Nephron (organoid): ENCODE measurements around the gene ZGPAT.
A peak's percentile ranks its signal among the peaks of the same experiment; 100 is the strongest.

Experiments used
- H3K27ac Mint-ChIP-seq, 3 experiments: 2 replicates each; pipeline ENCODE4 v1.8.0; 2020; ENCODE audit warnings: mixed read lengths in 3 of 3, mild to moderate bottlenecking in 2 of 3, moderate library complexity in 1 of 3
- H3K27me3 Mint-ChIP-seq: 2 replicates; pipeline ENCODE4 v1.8.0; 2021; ENCODE audit warnings: low read depth, mild to moderate bottlenecking, moderate library complexity, mixed read lengths
- H3K36me3 Mint-ChIP-seq: 2 replicates; pipeline ENCODE4 v1.8.0; 2020; ENCODE audit warnings: low read depth, mixed read lengths
- H3K4me1 Mint-ChIP-seq: 2 replicates; pipeline ENCODE4 v1.8.0; 2020; ENCODE audit warnings: mixed read lengths
- H3K4me3 Mint-ChIP-seq, 3 experiments: 2 replicates each; pipeline ENCODE4 v1.8.0; 2020; ENCODE audit warnings: mild to moderate bottlenecking in 3 of 3, mixed read lengths in 3 of 3, moderate library complexity in 2 of 3
- H3K9me3 Mint-ChIP-seq: 2 replicates; pipeline ENCODE4 v1.8.0; 2020; ENCODE audit warnings: mixed read lengths
- TF ChIP-seq, protein P1 (sequence below), 3 experiments: fragments of 200-600 bp; sonication (generic); IDR thresholded peaks; one replicate each; pipeline ENCODE4 v1.5.0; 2021; ENCODE audit warnings: antibody characterized with exemption in 3 of 3; ENCODE audit not compliant: unreplicated experiment in 3 of 3

Gene ZGPAT

GRCh38 chr20:63737695-63737944, 29.8 kb downstream of the ZGPAT start:
- no peak overlapping the region for H3K4me3 Mint-ChIP-seq
- H3K27ac Mint-ChIP-seq: no peak overlapping the region
- TF ChIP-seq, protein P1, sequence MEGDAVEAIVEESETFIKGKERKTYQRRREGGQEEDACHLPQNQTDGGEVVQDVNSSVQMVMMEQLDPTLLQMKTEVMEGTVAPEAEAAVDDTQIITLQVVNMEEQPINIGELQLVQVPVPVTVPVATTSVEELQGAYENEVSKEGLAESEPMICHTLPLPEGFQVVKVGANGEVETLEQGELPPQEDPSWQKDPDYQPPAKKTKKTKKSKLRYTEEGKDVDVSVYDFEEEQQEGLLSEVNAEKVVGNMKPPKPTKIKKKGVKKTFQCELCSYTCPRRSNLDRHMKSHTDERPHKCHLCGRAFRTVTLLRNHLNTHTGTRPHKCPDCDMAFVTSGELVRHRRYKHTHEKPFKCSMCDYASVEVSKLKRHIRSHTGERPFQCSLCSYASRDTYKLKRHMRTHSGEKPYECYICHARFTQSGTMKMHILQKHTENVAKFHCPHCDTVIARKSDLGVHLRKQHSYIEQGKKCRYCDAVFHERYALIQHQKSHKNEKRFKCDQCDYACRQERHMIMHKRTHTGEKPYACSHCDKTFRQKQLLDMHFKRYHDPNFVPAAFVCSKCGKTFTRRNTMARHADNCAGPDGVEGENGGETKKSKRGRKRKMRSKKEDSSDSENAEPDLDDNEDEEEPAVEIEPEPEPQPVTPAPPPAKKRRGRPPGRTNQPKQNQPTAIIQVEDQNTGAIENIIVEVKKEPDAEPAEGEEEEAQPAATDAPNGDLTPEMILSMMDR (IDR thresholded peaks at IDR 0.05; ENCODE audit: unreplicated experiment in 3 of 3): no peak
- H3K36me3 Mint-ChIP-seq: peaks cover 18% of the 10 kb centered on the region
- H3K9me3 Mint-ChIP-seq: no peaks in the 10 kb centered on the region
- peaks cover 5% of the 10 kb centered on the region for H3K27me3 Mint-ChIP-seq
- no peaks in the 10 kb centered on the region for H3K4me1 Mint-ChIP-seq

DNA sequence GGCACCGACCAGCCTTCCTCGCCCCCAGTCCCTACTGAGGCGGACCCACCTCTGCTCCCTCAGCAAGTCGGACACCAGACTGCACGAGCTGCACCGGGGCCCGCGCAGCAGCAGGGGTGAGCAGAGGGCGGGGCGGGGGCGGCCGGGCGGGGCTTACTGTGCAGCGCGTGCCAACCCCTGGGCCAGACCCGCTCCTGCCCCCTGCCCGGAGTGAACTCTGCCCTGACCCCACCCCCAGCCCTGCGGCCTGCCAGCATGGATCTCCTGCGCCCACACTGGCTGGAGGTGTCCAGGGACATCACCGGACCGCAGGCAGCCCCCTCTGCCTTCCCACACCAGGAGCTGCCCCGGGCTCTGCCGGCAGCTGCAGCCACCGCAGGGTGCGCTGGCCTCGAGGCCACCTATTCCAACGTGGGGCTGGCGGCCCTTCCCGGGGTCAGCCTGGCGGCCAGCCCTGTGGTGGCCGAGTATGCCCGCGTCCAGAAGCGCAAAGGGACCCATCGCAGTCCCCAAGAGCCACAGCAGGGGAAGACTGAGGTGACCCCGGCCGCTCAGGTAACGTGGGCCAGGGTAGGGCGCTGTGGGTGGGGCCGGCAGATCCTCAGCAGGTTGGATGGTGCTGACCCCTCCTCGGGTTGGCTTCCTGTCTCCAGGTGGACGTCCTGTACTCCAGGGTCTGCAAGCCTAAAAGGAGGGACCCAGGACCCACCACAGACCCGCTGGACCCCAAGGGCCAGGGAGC, 30.3 kb downstream of the ZGPAT start:
- H3K27ac Mint-ChIP-seq: no peak overlapping the region
- peaks cover 18% of the 10 kb centered on the region for H3K36me3 Mint-ChIP-seq
- H3K4me3 Mint-ChIP-seq: peak overlapping the region in 1 of 3 experiments; percentile 27
- H3K4me1 Mint-ChIP-seq: no peaks in the 10 kb centered on the region
- H3K9me3 Mint-ChIP-seq: no peaks in the 10 kb centered on the region
- peaks cover 5% of the 10 kb centered on the region for H3K27me3 Mint-ChIP-seq
- TF ChIP-seq, protein P1 (IDR thresholded peaks at IDR 0.05; ENCODE audit: unreplicated experiment in 3 of 3): no peak

DNA sequence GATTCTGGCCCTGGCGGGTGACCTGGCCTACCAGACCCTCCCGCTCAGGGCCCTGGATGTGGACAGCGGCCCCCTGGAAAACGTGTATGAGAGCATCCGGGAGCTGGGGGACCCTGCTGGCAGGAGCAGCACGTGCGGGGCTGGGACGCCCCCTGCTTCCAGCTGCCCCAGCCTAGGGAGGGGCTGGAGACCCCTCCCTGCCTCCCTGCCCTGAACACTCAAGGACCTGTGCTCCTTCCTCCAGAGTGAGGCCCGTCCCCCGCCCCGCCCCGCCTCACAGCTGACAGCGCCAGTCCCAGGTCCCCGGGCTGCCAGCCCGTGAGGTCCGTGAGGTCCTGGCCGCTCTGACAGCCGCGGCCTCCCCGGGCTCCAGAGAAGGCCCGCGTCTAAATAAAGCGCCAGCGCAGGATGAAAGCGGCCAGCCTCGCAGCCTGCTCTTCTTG, 30.9 kb downstream of the ZGPAT start:
- Mint-ChIP-seq H3K27me3 (peaks cover 5% of the 10 kb centered on the region), H3K4me3 (peak overlapping the region in 1 of 3 experiments; percentile 11), H3K27ac (no peak overlapping the region), H3K4me1 (no peaks in the 10 kb centered on the region), H3K9me3 (no peaks in the 10 kb centered on the region), H3K36me3 (peaks cover 20% of the 10 kb centered on the region)
- TF ChIP-seq, protein P1 (IDR thresholded peaks at IDR 0.05; ENCODE audit: unreplicated experiment in 3 of 3): no peak

- peak within 1 kb of the TSS; percentile 80 to 84 (median 82) for H3K4me3 Mint-ChIP-seq
- no peaks in the 10 kb centered on the region for H3K4me1 Mint-ChIP-seq
- H3K9me3 Mint-ChIP-seq: no peaks in the 10 kb centered on the region
- H3K27me3 Mint-ChIP-seq: peaks cover 5% of the 10 kb centered on the region
- H3K27ac Mint-ChIP-seq: peak within 1 kb of the TSS in 1 of 3 experiments; percentile 77
- TF ChIP-seq, protein P1 (IDR thresholded peaks at IDR 0.05; ENCODE audit: unreplicated experiment in 3 of 3): no peak
- H3K36me3 Mint-ChIP-seq: peaks cover 17% of the 10 kb centered on the region
These were observed 31.6 kb downstream of the ZGPAT start, which contains the start of gene SLC2A4RG for GRCh38 chr20:63739130-63740069. SLC2A4RG (plus strand) TSS chr20:63739776; CDS start chr20:63739913, 137 bp downstream.

- TF ChIP-seq, protein P1 (IDR thresholded peaks at IDR 0.05; ENCODE audit: unreplicated experiment in 3 of 3): no peak
- Mint-ChIP-seq H3K9me3 (no peaks in the 10 kb centered on the region), H3K27ac (no peak overlapping the region), H3K4me3 (peak overlapping the region; percentile 80 to 84 (median 82)), H3K27me3 (peaks cover 5% of the 10 kb centered on the region), H3K4me1 (no peaks in the 10 kb centered on the region), H3K36me3 (peaks cover 22% of the 10 kb centered on the region)
These were observed 32.3 kb downstream of the ZGPAT start for GRCh38 chr20:63740070-63740626.
